GDM1 (cell line): ENCODE data around the gene STAMBPL1.

Source experiments
- DNase-seq: peaks from one replicate; lab custom pipeline; 2025; lab: John Stamatoyannopoulos, UW

The STAMBPL1 gene

DNA sequence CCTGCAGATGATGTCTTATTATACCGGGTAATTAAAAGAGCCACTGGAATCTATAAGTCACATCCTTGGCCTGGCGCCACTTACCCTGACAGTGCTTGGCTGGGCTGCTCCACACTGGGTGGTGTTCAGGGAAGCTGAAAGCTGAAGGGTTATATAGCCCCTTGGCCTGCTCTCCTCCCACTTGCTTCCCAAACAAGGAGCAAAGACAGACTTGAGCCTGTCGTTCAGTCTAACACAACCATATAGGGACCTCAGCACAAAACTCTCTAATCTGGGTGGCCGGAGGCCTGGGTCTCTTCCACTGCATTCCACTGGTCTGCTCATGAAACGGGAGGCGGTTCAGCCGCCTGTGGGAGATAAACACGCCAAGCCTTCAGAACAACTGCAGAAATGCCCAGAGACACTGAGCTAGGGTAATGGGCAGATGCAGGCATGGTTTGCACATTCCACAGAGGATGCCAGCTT is 72.6 kb downstream of the STAMBPL1 start, which contains the start of gene ACTA2:
ACTA2 (minus strand) TSS at position 127 of the 465 bp plus-strand sequence. CDS start 3,843 bp downstream, outside the sequence.
- DNase-seq = no peak

GRCh38 chr10:88953662-88954061 is 73.6 kb downstream of the STAMBPL1 start:
- no peak for DNase-seq

DNA sequence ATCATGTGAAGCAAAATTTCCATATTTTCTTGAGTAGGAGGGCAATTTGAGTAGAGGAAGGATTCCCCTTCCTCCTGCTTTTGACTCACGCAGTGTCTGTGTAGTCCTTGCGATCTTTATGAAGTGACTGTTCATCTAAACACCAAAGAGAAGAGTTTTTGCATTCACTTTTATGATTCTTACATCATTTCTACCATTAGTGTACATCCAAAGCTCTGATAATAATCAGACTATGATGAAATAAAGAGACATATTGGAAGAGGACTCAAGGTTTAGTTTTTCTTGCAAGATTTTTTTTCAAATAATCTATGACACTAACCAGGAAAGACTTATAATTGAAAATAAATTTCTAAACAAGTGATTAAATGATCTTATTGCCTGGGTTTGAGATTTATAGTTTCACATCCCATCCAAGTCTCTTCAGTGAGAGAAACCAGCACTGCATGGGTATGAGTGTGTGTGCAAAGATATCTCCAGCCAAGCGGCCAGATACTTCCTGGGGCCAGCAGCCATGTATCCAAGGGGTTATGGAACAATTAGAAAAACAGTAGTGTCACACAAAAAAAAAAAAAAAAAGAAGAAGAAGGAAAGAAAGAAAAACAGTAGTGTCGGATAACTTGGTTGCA is 74.5 kb downstream of the STAMBPL1 start:
- DNase-seq = no peak

DNA sequence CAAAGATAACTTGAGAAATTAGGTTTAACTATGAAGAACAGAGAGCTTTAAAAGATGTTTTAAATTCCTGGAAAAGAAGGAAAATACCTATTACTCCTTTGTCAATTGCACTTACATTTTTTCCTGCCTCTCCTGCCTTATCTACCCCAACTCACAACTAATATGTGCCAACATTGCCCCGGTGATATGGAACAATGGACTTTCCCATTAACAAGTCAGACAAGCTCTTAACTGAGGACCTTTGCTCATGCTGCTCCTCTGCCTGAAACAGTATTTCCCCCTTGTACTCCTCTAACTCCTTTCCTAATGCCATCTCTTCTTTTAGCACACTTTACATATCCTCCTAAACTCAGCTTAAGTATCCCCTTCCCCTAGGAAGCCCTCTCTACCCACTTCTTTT is 77.3 kb downstream of the STAMBPL1 start:
- DNase-seq = no peak

DNA sequence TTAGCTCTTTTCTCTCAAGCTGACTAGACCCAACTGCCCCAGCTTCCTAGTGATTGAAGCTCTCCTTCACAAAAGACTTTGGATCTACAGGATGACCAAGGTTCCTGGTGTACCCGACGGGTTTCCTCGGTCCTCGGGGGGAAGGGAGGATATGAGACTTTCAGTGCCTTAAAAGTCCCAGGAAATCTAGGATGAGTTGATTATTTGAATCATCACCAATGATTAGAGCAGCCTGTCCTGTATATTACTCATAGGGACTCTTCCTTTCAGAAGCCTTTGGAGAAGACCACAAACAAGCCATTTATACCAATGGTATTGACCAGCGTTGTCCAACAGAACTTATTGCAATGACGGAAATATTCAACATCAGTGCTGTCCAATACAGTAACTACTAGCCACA is 78.7 kb downstream of the STAMBPL1 start:
- DNase-seq = no peak

- no peak for DNase-seq
Observed at GRCh38 chr10:88960802-88961201, 80.8 kb downstream of the STAMBPL1 start.

DNA sequence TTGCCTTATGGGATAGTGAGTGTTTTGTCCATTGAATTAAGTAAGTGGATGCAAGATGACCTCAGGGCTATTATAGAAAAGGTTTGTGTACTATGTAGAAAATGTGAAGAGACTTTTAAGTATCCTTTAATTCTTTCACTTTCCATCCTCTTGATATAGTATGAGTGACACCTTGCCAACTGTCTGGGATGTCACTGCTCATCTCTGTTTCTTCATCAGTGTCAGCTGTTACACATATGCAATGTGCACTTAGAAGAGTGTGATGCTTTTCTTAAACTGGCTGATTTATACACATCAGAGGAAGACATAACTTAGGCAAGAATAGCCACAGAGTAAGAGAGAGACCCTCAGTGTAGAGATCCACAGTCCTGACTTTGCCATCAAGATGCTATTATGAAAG is 81.2 kb downstream of the STAMBPL1 start:
- no peak for DNase-seq

DNA sequence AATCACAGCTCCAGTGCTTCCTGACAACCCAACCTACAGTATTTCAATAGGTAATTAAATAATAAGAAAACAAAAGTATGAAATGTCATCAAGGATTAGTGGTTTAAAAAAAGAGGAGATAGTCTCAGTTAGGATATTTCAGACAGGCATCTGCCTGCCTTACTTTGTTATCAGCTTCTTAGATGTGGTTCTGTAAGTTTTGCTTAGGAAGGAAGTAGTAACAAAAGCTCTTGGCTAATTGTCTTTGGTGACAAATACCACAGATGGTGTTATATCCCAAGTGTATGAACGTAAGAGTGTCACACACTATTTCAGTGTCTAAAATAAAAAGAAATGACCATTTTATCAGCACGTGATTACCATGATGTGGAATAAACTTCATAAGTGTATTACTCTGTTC is 82.3 kb downstream of the STAMBPL1 start:
- no peak for DNase-seq

GRCh38 chr10:88963318-88963717 is 83.3 kb downstream of the STAMBPL1 start:
- no peak for DNase-seq

- no peak for DNase-seq
Observed at GRCh38 chr10:88964360-88964759, 84.3 kb downstream of the STAMBPL1 start.

DNA sequence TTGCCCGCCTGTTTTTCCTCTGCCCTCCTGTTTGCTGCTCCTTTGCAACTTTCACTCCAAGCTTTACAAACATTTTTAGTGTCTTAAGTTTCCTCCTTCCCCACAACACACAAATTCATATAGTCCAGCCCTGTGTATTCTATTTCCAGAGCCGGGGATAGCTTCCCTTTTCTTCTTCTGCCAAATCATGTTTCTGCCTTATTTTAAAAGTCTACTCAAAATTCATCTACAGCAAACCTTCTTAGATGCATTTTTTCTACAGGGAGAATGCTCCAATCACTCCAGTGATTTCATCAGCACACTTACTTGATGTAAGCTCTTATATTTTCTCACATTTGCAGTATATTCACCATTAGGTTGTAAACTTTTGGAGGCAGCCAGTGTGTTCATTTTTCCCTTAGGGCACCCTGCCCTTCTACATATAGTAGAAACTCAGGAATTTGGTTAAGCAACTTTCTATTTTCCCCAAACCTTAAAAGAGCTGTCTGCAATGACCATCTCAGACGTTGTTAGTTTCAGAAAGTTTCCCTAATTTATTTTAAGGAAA is 84.9 kb downstream of the STAMBPL1 start:
- no peak for DNase-seq

DNA sequence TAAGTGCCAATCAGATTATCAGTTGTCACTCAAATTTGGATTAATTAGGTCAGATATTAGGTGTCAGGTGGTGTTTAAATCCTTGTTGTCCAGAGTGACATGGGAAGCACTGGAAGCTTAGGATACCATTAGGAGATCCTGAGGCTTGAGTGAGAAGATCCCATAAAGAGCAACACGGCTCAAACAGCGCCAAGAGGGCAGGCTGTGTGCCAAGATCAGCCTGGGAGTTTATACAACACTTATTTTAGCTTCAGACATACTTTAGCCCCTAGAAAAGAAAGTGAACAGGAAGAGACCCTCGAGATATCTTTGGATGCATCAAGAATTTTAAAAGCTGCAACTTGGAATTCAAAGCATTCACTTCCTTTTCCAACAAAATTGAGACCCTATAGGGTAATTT is 86.8 kb downstream of the STAMBPL1 start:
- DNase-seq = no peak

- DNase-seq = no peak
Observed at GRCh38 chr10:88968391-88968790, 88.3 kb downstream of the STAMBPL1 start.

GRCh38 chr10:88971221-88972061 is 91.4 kb downstream of the STAMBPL1 start:
- DNase-seq = no peak
